GM21367 (cell line): Measurements from ENCODE around the gene KLHDC1.
"Not testable (repeated sequence)": the region's sequence is repeated elsewhere in the genome, so short reads cannot be mapped to it uniquely, and the experiment has no call there.

Experiments
- ATAC-seq: cut with Tn5 transposase; IDR thresholded peaks from one replicate; pipeline ENCODE4 v1.9.1; 2021; ENCODE audit not compliant: unreplicated experiment

KLHDC1 gene

DNA sequence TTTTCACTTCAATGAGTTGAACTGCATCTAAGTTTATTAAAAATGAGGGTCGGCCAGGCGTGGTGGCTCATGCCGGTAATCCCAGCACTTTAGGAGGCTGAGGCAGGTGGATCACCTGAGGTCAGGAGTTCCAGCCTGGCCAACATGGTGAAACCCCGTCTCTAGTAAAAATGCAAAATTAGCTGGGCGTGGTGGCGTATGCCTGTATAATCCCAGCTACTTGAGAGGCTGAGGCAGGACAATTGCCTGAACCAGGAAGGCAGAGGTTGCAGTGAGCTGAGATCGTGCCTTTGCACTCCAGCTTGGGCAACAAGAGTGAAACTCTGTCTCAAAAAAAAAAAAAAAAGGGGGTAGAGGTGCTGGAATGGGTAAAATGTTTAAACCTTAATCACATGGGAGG, 88.1 kb downstream of the KLHDC1 start:
- not testable (repeated sequence) for ATAC-seq

DNA sequence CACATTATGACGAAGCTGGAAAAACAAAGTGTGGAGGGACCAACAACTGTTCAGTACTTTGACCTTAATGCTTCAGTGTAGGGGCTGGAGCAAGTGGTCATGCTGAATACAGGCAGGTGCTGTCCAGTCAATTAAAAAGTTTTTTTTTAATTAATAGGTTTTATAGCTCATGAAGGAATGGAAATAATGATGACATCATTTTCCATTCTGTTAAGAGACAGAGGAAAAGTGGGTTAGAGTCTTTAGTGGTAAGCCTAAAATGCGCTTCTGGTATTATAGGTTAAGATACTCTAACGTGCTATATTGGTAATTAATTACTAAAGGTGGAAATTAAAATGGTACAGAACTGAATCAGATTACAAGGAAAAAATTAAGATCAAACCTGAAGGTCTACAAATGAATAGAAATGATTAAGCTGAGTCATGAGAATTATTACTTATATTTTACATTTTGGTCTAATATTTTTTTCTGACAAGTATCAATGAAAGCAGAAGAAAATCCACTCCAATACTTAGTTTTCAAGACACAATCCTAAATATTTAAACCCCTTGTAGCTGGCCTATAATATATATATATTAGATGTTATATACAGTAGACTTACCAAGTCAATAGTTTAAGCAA, 90.6 kb downstream of the KLHDC1 start:
- ATAC-seq: no peak

DNA sequence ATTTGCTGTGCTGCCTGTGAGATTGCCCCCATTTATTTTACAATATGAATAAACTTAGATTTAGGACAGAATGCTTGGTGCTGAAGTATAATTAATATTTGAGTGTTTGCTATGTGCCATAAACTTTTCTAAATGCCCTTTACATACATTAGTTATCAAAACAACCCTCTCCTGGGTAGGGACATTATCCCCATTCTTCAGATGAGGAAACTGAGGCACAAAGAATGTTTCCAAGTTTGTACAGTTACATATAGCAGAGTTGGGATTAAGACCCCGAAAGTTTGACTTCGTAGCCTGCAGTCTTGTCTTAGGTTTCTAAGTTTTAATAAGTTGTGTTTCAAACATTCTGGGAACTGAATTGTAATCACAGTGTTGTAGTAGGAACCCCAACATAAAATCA, 93.4 kb downstream of the KLHDC1 start:
- ATAC-seq: no peak

DNA sequence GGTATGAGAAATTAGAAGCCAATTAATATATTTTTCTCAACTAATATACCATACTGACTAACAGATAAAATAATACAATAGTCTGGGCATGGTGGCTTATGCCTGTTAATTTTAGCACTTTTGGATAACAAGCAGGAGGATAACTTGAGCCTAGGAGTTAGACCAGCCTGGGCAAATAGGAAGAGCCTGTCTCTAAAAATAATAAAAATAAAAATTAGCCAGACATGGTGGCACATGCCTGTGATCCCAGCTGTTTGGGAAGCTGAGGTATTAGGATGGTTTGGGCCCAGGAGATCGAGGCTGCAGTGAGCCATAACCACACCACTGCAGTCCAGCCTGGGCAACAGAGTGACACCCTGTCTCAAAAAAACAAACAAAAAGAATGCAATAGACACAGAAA, 99.7 kb downstream of the KLHDC1 start:
- ATAC-seq: no peak

DNA sequence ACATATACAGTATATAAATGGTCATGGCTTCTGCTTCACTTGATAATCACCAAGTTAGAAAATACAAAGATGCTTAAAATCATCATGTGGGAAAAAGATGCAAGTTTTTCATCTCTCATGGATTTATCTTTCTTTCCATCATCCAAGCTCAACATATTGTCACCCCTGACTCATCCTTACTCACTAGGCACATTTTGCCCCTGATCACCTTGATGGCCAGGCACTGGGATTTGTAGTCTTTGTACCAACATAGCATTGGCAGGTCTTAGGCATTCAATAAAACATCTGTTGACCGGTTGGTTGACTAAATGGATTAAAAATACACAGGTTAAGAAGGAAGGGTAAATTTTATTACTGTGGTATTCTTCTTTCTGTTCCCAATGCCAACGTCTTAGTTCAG, 103.1 kb downstream of the KLHDC1 start:
- no peak for ATAC-seq
